MM.1S (cell line): Measurements from ENCODE around the gene CCDC73.

Experiments
- DNase-seq: peaks from one replicate; pipeline ENCODE4 v3.0.0-alpha.2; 2015
- H2AFZ ChIP-seq: fragments of 300-600 bp; sonication (generic); 2 replicates; pipeline ENCODE4 v1.6.0; 2016; ENCODE audit warnings: antibody characterized with exemption, low read length
- H3F3A ChIP-seq: fragments of 300-600 bp; sonication (generic); 2 replicates; pipeline ENCODE4 v1.6.1; 2016; ENCODE audit warnings: mild to moderate bottlenecking, antibody characterized with exemption, low read length, moderate library complexity, mixed read lengths; ENCODE audit not compliant: insufficient read depth
- H3K27ac ChIP-seq: fragments of 300-600 bp; sonication (generic); 2 replicates; pipeline ENCODE4 v1.5.1; 2016; ENCODE audit warnings: mild to moderate bottlenecking, low read length
- H3K27me3 ChIP-seq: fragments of 300-600 bp; sonication (generic); replicated peaks from 2 replicates; pipeline ENCODE4 v1.6.0; 2016; ENCODE audit warnings: low read length; ENCODE audit not compliant: insufficient read depth
- H3K36me3 ChIP-seq: fragments of 300-600 bp; sonication (generic); replicated peaks from 2 replicates; pipeline ENCODE4 v1.6.1; 2016; ENCODE audit warnings: mild to moderate bottlenecking, low read length, mixed read lengths; ENCODE audit not compliant: insufficient read depth
- H3K4me1 ChIP-seq: fragments of 300-600 bp; sonication (generic); 2 replicates; pipeline ENCODE4 v1.6.1; 2016; ENCODE audit warnings: low read length, mixed read lengths
- H3K4me2 ChIP-seq: fragments of 300-600 bp; sonication (generic); 2 replicates; pipeline ENCODE4 v1.6.0; 2016; ENCODE audit warnings: low read depth, low read length
- H3K4me3 ChIP-seq: fragments of 300-600 bp; sonication (generic); 2 replicates; pipeline ENCODE4 v1.5.1; 2016; ENCODE audit warnings: low read length, mixed read lengths
- H3K79me2 ChIP-seq: fragments of 300-600 bp; sonication (generic); 2 replicates; pipeline ENCODE4 v1.6.1; 2016; ENCODE audit warnings: mixed run types, low read length, mixed read lengths
- H3K9ac ChIP-seq: fragments of 300-600 bp; sonication (generic); 2 replicates; pipeline ENCODE4 v1.6.1; 2016; ENCODE audit warnings: low read length, mixed read lengths
- H3K9me2 ChIP-seq: fragments of 300-600 bp; sonication (generic); replicated peaks from 2 replicates; pipeline ENCODE4 v1.6.1; 2016; ENCODE audit warnings: mild to moderate bottlenecking, low read length, mixed read lengths; ENCODE audit not compliant: insufficient read depth
- H3K9me3 ChIP-seq: fragments of 300-600 bp; sonication (generic); replicated peaks from 2 replicates; pipeline ENCODE4 v1.6.1; 2016; ENCODE audit warnings: mild to moderate bottlenecking, low read length, mixed read lengths; ENCODE audit not compliant: insufficient read depth
- H4K20me1 ChIP-seq: fragments of 300-600 bp; sonication (generic); 2 replicates; pipeline ENCODE4 v1.6.1; 2016; ENCODE audit warnings: mild to moderate bottlenecking, low read length, moderate library complexity, mixed read lengths; ENCODE audit not compliant: insufficient read depth
- CTCF ChIP-seq: fragments of 300-600 bp; sonication (generic); IDR thresholded peaks from 2 replicates; pipeline ENCODE4 v1.5.1; 2016; ENCODE audit warnings: antibody characterized with exemption, low read length, mixed read lengths
- EZH2 ChIP-seq: fragments of 300-600 bp; sonication (generic); optimal IDR thresholded peaks from 2 replicates; pipeline ENCODE3; 2017; ENCODE audit warnings: low read depth, mild to moderate bottlenecking, antibody characterized with exemption, low read length, mixed read lengths
- EZH2phosphoT487 ChIP-seq: fragments of 300-600 bp; sonication (generic); IDR thresholded peaks from 2 replicates; pipeline ENCODE4 v1.6.1; 2018; ENCODE audit warnings: antibody characterized with exemption, low read length

CCDC73 gene

GRCh38 chr11:32573228-32573627 lies 221.2 kb downstream of the CCDC73 start:
- H3K9me2 ChIP-seq: no peaks in the 10 kb centered on the region
- no peaks in the 10 kb centered on the region for H3K9me3 ChIP-seq
- no peaks in the 10 kb centered on the region for H3K36me3 ChIP-seq
- DNase-seq: no peak
- H3F3A ChIP-seq: no peaks in the 10 kb centered on the region
- H4K20me1 ChIP-seq: no peaks in the 10 kb centered on the region
- H3K79me2 ChIP-seq: no peaks in the 10 kb centered on the region
- no peaks in the 10 kb centered on the region for H3K27me3 ChIP-seq
- no peak overlapping the region for H2AFZ ChIP-seq
- no peak overlapping the region for H3K4me3 ChIP-seq
- H3K4me2 ChIP-seq: no peak overlapping the region
- no peak overlapping the region for H3K27ac ChIP-seq
- no peaks in the 10 kb centered on the region for H3K4me1 ChIP-seq
- no peak overlapping the region for H3K9ac ChIP-seq
- TF ChIP-seq EZH2phosphoT487: no peak
- no peak for TF ChIP-seq CTCF
- TF ChIP-seq EZH2: no peak

GRCh38 chr11:32571039-32571438 lies 223.4 kb downstream of the CCDC73 start:
- H3K9me2 ChIP-seq: no peaks in the 10 kb centered on the region
- H4K20me1 ChIP-seq: no peaks in the 10 kb centered on the region
- no peak overlapping the region for H3K9ac ChIP-seq
- no peaks in the 10 kb centered on the region for H3K9me3 ChIP-seq
- no peak overlapping the region for H2AFZ ChIP-seq
- TF ChIP-seq EZH2phosphoT487: no peak
- no peak for TF ChIP-seq EZH2
- TF ChIP-seq CTCF: no peak
- H3K79me2 ChIP-seq: no peaks in the 10 kb centered on the region
- H3K4me1 ChIP-seq: no peaks in the 10 kb centered on the region
- no peaks in the 10 kb centered on the region for H3F3A ChIP-seq
- no peak overlapping the region for H3K27ac ChIP-seq
- DNase-seq: no peak
- no peak overlapping the region for H3K4me2 ChIP-seq
- H3K36me3 ChIP-seq: no peaks in the 10 kb centered on the region
- H3K27me3 ChIP-seq: no peaks in the 10 kb centered on the region
- no peak overlapping the region for H3K4me3 ChIP-seq

- Histone ChIP-seq H3K9ac (no peak overlapping the region), H3K79me2 (no peaks in the 10 kb centered on the region), H3K4me3 (no peak overlapping the region)
These were observed 225.1 kb downstream of the CCDC73 start for GRCh38 chr11:32569313-32569881.

More at GRCh38 chr11:32569313-32569881, 225.1 kb downstream of the CCDC73 start:
- no peak for TF ChIP-seq EZH2
- TF ChIP-seq EZH2phosphoT487: no peak
- TF ChIP-seq CTCF: no peak
- no peaks in the 10 kb centered on the region for H3F3A ChIP-seq
- no peak overlapping the region for H3K4me2 ChIP-seq
- no peaks in the 10 kb centered on the region for H3K4me1 ChIP-seq
- no peak overlapping the region for H3K27ac ChIP-seq
- H3K9me2 ChIP-seq: no peaks in the 10 kb centered on the region
- H3K36me3 ChIP-seq: no peaks in the 10 kb centered on the region
- no peaks in the 10 kb centered on the region for H4K20me1 ChIP-seq
- H3K9me3 ChIP-seq: no peaks in the 10 kb centered on the region
- H3K27me3 ChIP-seq: no peaks in the 10 kb centered on the region
- DNase-seq: no peak
- H2AFZ ChIP-seq: no peak overlapping the region
